Right lobe of liver (tissue), 6 donors: ENCODE measurements around the gene STING1. TPM values are rescaled to one million over a fixed set of nuclear protein-coding genes. Genes with fewer than 3 reads are reported as not detected.
"Not testable (repeated sequence)": the region's sequence is repeated elsewhere in the genome, so short reads cannot be mapped to it uniquely, and the experiment has no call there.

ENCODE experiments used
- ATAC-seq, 4 donors: fragments of 200-7000 bp; cut with Tn5 transposase; one replicate each; pipeline ENCODE4 v1.9.1; 2020; ENCODE audit warnings: mild to moderate bottlenecking in 4 of 4, moderate library complexity in 4 of 4
- DNase-seq, 3 donors: peaks; one replicate each; pipeline ENCODE4 v3.0.0-alpha.2; 2020
- H3K27ac ChIP-seq, 3 donors: fragments of 200-600 bp; one replicate each; pipeline ENCODE4 v1.8.0; 2022
- H3K27me3 ChIP-seq, 2 donors: fragments of 200-600 bp; one replicate each; pipeline ENCODE4 v1.8.0; 2022
- H3K36me3 ChIP-seq, 4 donors: fragments of 200-600 bp; sonication (generic) in 1 of 4; one replicate each; pipeline versions ENCODE4 v1.5.1 to v1.8.0; 2017 to 2022; ENCODE audit warnings: control low read depth in 1 of 4
- H3K4me1 ChIP-seq, 4 donors: fragments of 200-600 bp; sonication (generic) in 1 of 4; one replicate each; pipeline versions ENCODE4 v1.5.1 to v1.8.0; 2017 to 2022; ENCODE audit warnings: control low read depth in 1 of 4
- H3K4me3 ChIP-seq, 3 donors: fragments of 200-600 bp; one replicate each; pipeline ENCODE4 v1.8.0; 2022
- H3K9me3 ChIP-seq, 4 donors: fragments of 200-600 bp; sonication (generic) in 1 of 4; one replicate each; pipeline versions ENCODE4 v1.5.1 to v1.8.0; 2017 to 2022; ENCODE audit warnings: control low read depth in 1 of 4
- POLR2A ChIP-seq: fragments of 450-650 bp; IDR thresholded peaks from one replicate; pipeline ENCODE4 v1.6.1; 2017; ENCODE audit warnings: antibody characterized with exemption, mild to moderate bottlenecking
- WGBS: methylation state at CpG from one replicate; pipeline ENCODE4 v1.1.6; 2018; ENCODE audit warnings: low coverage, low lambda C conversion rate; ENCODE audit not compliant: insufficient coverage; ENCODE audit errors: missing lambda C conversion rate; 5-methylcytosine and 5-hydroxymethylcytosine counted together
- intact Hi-C, 2 donors: fragments of 100-400 bp; cut with DNase I; formaldehyde crosslinking; loops; one replicate each; pipeline versions ENCODE4 v1.11.2 to v1.14.1; 2022
- long read RNA-seq: library from polyadenylated mRNA; unstranded; transcript quantifications from one replicate; pipeline ENCODE4 v2.0.0, GENCODE V29; 2019
- total RNA-seq, 6 experiments: library from RNA; depleted of rRNA in 2 of 6; stranded (reverse); fragments of >200 nt in 2 of 6; fragmentation: NEBNext Ultra II Directional in 3 of 6; extraction: Animal tissue kit (Norgen Biotek cat#: 25700) in 3 of 6; gene quantifications; one replicate each; pipeline versions ENCODE4 v1.1.0 to v1.2.4, GENCODE V29; 2016 to 2023
- TF ChIP-seq, protein P1 (sequence below), 4 donors: fragments of 200-600 bp in 3 of 4; fragments of 450-650 bp in 1 of 4; IDR thresholded peaks; one replicate each; pipeline versions ENCODE4 v1.5.1 to v1.8.0; 2016 to 2022; ENCODE audit warnings: antibody characterized with exemption in 4 of 4, mild to moderate bottlenecking in 2 of 4
- donor health status: DM: no; HTN: yes; CAD: no.
- donor health status: DM: no; HTN: no; CAD: no.
- donor health status: DM: no; HTN: no; CAD: no.
- donor health status: DM: no; HTN: yes; CAD: no.
- donor health status: DM: no; HTN: yes; CAD: no.

Gene STING1
- 10 to 100 TPM in 2 of 6 experiments, 1 to 10 TPM in 4; 4.9 to 11.3 (median 7.0) TPM for total RNA-seq
- long read RNA-seq, partial matches to known transcripts: 0 of 2 reads
- long read RNA-seq, other reads (novel, unspliced or antisense): 2 of 2 reads

DNA sequence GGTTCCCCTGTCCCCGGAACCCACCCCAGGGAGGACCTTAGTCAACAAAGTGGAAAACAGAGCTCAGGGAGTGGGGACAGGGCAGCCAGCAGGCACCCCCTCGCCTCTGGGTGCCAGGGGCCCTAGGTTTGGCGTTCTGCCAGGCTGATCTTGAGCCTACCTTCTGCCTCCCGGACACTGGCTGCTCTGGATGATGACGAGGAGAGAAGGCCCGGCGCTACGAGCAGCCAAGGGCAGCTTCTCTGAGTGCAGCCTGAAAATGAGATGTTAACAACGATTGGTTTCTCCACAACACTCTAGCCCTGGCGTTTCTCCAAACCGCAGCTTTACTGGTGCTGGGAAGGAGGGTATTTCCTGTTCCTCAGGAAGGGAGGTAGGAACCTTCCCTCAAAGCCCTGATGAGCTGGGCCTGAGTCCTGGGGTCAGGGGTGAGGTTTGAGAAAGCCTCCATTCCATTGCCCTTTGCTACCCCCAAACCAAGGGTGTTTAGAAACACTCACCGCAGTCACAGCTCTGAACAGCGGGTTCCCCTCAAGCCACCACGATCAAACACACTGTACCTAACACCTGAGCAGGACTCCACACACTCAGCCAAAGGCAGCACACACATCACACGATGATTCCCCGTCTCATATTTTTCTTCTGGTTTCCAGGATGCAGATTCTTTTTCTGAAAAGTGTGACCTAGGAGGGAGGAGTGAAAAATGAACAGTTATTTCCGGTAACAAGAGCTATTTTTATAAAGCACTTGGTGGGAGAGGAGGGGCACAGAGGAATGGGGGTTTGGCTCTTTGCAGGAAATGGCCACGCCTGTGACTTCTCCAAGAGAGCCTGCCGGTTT, at the start of gene STING1:
Gene STING1, minus strand, starts transcription at position 709 of the 840 bp plus-strand sequence. CDS start 1,054 bp downstream, outside the sequence.
- WGBS: 33% methylated on average over 10 of the region's 19 CpGs
- ATAC-seq: peak; percentile 51 to 63 (median 57)
- H3K9me3 ChIP-seq: no peaks in the 10 kb centered on the region
- peak within 1 kb of the TSS; percentile 56 to 85 (median 76) for H3K27ac ChIP-seq
- H3K36me3 ChIP-seq: no peaks in the 10 kb centered on the region
- no peaks in the 10 kb centered on the region for H3K27me3 ChIP-seq
- DNase-seq: peak; percentile 55 to 65 (median 62)
- intact Hi-C loops: no loop called here
- no peaks in the 10 kb centered on the region for H3K4me1 ChIP-seq
- TF ChIP-seq POLR2A: no peak
- TF ChIP-seq, protein P1, sequence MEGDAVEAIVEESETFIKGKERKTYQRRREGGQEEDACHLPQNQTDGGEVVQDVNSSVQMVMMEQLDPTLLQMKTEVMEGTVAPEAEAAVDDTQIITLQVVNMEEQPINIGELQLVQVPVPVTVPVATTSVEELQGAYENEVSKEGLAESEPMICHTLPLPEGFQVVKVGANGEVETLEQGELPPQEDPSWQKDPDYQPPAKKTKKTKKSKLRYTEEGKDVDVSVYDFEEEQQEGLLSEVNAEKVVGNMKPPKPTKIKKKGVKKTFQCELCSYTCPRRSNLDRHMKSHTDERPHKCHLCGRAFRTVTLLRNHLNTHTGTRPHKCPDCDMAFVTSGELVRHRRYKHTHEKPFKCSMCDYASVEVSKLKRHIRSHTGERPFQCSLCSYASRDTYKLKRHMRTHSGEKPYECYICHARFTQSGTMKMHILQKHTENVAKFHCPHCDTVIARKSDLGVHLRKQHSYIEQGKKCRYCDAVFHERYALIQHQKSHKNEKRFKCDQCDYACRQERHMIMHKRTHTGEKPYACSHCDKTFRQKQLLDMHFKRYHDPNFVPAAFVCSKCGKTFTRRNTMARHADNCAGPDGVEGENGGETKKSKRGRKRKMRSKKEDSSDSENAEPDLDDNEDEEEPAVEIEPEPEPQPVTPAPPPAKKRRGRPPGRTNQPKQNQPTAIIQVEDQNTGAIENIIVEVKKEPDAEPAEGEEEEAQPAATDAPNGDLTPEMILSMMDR (IDR thresholded peaks at IDR 0.05): no peak
- peak within 1 kb of the TSS; percentile 33 to 44 (median 41) for H3K4me3 ChIP-seq

DNA sequence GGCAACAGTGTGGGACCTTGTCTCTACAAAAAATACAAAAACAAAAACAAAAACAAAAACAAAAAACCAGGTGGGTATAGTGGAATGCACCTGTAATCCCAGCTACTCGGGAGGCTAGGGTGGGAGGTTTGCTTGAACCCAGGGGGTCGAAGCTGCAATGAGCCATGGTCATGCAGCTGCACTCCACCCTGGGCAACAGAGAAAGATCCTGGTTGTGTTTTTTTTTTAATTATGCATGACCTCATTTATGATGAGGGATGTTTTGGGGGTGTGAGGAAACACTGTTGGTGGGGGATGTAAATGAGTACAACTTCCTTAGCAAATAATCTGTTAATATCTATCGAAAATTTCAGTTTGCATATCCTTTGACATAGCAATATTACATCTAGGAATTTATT, 49.2 kb upstream of the STING1 start:
- Histone ChIP-seq H3K36me3 (no peaks in the 10 kb centered on the region), H3K27ac (no peak overlapping the region), H3K27me3 (no peaks in the 10 kb centered on the region), H3K4me3 (no peak overlapping the region), H3K4me1 (no peaks in the 10 kb centered on the region), H3K9me3 (no peaks in the 10 kb centered on the region)
- no peak for DNase-seq
- TF ChIP-seq POLR2A: no peak
- TF ChIP-seq, protein P1 (IDR thresholded peaks at IDR 0.05): no peak
- intact Hi-C loops: no loop called here
- WGBS: 96% methylated on average over 3 of the region's 3 CpGs
- ATAC-seq: no peak

DNA sequence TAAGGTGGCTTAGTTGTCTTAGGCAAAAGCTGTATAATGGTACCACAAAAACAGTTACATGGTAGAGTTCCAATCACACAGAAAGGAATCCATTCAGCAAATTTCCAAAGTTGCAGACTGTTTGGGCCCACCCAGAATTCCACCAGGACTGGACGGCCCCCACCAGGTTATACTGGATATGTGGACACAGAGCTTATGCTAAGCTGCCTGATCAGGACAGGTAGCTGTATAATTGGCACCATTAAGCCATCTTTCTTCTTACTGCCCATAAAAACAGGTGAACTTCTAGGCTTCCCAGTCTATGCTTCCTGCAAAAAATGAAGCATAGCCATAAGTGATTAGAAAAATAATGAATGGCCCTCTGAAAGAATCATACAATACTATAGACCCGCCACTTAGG, 47.5 kb upstream of the STING1 start:
- not testable (repeated sequence) for ATAC-seq
- 100% methylated on average over 1 of the region's 2 CpGs for WGBS

DNA sequence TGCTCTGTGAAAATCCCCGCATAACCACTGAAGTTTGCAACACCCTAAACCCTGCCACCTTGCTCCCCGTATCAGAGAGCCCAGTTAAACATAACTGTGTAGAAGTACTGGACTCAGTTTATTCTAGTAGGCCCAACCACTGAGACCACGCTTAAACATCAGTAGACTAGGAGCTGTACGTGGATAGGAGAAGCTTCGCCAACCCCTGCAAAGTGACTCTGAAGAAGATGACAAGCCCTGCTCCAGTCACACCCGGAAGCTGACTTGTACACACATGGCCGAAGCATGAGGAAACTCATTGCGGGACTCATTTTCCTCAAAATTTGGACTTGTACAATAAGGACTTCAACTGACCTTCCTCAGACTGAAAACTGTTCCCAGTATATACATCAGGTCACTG, 46.1 kb upstream of the STING1 start:
- H3K27ac ChIP-seq, H3K4me1 ChIP-seq, H3K27me3 ChIP-seq, intact Hi-C loops, DNase-seq, H3K36me3 ChIP-seq, H3K9me3 ChIP-seq, ATAC-seq, H3K4me3 ChIP-seq: not testable (repeated sequence)
- 91% methylated on average over 7 of the region's 8 CpGs for WGBS

More for the DNA sequence above, 47.5 kb upstream of the STING1 start:
- H3K9me3 ChIP-seq, H3K4me3 ChIP-seq, H3K36me3 ChIP-seq, H3K27ac ChIP-seq, H3K27me3 ChIP-seq, intact Hi-C loops, DNase-seq, H3K4me1 ChIP-seq: not testable (repeated sequence)

DNA sequence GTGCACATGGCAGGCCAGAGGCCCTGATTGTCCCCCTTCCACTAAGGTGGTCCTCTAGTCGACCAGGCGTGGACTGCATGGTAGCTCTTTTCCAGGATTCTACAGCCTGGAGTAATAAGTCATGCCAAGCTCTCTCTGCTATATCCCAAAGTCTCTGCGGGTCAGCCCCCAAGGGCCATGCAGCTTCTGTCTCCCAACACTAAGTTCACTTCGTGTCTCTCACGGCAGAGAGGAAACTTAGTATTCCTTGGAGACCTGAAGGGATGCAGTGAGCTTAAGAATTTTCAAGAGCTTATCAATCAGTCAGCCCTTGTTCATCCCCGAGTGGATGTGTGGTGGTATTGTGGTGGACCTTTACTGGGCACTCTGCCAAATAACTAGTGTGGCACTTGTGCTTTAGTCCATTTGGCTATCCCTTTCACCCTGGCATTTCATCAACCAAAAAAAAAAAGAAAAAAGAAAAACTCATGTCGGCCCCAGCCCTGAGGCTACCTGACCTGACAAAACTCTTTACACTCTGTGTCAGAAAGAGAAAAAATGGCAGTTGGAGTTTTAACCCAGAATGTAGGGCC, 45.4 kb upstream of the STING1 start:
- H3K9me3 ChIP-seq, H3K4me3 ChIP-seq, intact Hi-C loops, H3K36me3 ChIP-seq, H3K27me3 ChIP-seq, H3K27ac ChIP-seq, DNase-seq, H3K4me1 ChIP-seq, ATAC-seq: not testable (repeated sequence)
- 61% methylated on average over 5 of the region's 7 CpGs for WGBS

DNA sequence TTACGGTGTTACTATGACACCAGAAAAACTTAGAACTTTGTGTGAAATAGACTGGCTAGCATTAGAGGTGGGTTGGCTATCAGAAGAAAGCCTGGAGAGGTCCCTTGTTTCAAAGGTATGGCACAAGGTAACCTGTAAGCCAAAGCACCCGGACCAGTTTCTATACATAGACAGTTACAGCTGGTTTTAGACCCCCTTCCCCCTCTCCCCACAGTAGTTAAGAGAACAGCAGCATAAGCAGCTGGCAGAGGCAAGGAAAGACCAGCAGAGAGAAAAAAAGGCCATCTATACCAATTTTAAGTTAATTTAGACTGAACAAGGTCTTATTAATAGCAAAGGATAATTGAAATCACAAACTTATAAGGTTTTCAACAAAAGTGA, 44.5 kb upstream of the STING1 start:
- H3K9me3 ChIP-seq, H3K27ac ChIP-seq, H3K36me3 ChIP-seq, ATAC-seq, H3K4me1 ChIP-seq, intact Hi-C loops, H3K27me3 ChIP-seq, DNase-seq, H3K4me3 ChIP-seq: not testable (repeated sequence)
- WGBS: 88% methylated on average over 2 of the region's 2 CpGs

DNA sequence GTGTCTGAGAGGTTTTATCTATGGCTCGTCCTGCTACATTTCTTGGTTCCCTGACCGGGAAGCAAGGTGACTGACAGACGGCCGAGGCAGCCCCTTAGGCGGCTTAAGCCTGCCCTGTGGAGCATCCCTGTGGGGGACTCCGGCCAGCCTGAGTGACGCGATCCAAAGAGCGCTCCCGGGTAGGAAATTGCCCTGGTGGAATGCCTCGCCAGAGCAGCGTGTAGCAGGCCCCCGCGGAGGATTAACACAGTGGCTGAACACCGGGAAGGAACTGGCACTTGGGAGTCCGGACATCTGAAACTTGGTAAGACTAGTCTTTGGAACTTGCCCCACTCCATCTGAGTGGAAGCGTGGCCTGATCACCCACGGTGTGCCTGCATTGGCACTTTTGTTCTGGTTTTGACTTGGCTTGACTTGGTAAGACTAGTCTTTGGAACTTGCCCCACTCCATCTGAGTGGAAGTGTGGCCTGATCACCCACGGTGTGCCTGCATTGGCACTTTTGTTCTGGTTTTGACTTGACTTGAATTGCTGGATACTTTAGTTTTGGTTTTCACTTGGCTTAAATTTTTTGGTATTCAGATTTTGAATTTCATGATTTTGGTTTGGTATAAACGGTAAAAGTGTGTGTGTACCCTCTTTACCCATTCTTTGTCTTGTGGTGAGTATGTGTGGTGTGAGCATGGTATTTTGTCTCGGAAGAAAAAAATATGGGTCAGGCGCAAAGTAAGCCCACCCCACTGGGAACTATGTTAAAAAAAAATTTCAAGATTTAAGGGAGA, 43.9 kb upstream of the STING1 start:
- H3K4me1 ChIP-seq, intact Hi-C loops, H3K36me3 ChIP-seq, ATAC-seq, H3K9me3 ChIP-seq, H3K27me3 ChIP-seq, DNase-seq, H3K4me3 ChIP-seq, H3K27ac ChIP-seq: not testable (repeated sequence)
- WGBS: 93% methylated on average over 6 of the region's 22 CpGs

DNA sequence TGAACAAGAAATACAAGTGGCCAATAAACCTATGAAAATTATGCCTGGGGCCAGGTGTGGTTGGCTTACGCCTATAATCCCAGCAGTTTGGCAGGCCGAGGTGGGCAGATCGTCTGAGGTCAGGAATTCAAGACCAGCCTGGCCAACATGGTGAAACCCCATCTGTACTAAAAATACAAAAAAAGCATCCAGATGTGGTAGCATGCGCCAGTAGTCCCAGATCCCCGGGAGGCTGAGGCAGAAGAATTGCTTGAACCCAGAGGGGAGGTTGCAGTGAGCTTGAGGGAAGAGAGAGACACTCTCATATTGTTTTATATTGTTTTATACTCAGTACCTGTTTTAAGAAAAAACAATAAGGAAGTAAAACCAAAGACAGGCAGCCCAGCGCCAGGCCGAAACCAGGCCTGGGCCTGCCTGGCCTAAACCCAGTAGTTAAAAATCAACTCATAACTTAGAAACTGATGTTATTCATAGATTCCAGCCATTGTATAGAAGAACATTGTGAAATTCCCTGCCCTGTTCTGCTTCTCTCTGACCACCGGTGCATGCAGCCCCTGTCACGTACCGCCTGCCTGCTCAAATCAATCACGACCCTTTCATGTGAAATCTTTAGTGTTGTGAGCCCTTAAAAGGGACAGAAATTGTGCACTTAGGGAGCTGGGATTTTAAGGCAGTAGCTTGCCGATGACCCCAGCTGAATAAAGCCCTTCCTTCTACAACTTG, 43.2 kb upstream of the STING1 start:
- 82% methylated on average over 10 of the region's 12 CpGs for WGBS
- H3K4me1 ChIP-seq, ATAC-seq, intact Hi-C loops, H3K4me3 ChIP-seq, DNase-seq, H3K27ac ChIP-seq, H3K36me3 ChIP-seq, H3K27me3 ChIP-seq, H3K9me3 ChIP-seq: not testable (repeated sequence)
